A549 (cell line): ENCODE data around the gene AURKB.

Experiments used
- CTCF ChIP-seq: fragments of >200 bp; sonication (Bioruptor Twin); formaldehyde crosslinking; IDR thresholded peaks from 3 replicates; pipeline ENCODE4 v1.5.1; 2016
- HOXB13 ChIP-seq: fragments of 250-450 bp; sonication (Bioruptor Pico); IDR thresholded peaks from 2 replicates; pipeline ENCODE4 v1.5.0; 2020; ENCODE audit warnings: low read depth, mild to moderate bottlenecking, moderate library complexity
- POLR2A ChIP-seq: IDR thresholded peaks from 2 replicates; pipeline ENCODE4 v1.6.1; 2012; ENCODE audit warnings: mild to moderate bottlenecking, low read length
- REST ChIP-seq: fragments of 200-600 bp; sonication (generic); IDR thresholded peaks from 2 replicates; pipeline ENCODE4 v1.6.1; 2016; ENCODE audit warnings: antibody characterized with exemption, mild to moderate bottlenecking, moderate library complexity

- TF ChIP-seq HOXB13 (no peak), POLR2A (no peak), CTCF (no peak; the same call in 2 of the 3 replicates), REST (no peak)
Observed at GRCh38 chr17:8227238-8227581, 16.8 kb upstream of the AURKB start.
